ENCODE measurements around the gene SLC35F1.

DNA sequence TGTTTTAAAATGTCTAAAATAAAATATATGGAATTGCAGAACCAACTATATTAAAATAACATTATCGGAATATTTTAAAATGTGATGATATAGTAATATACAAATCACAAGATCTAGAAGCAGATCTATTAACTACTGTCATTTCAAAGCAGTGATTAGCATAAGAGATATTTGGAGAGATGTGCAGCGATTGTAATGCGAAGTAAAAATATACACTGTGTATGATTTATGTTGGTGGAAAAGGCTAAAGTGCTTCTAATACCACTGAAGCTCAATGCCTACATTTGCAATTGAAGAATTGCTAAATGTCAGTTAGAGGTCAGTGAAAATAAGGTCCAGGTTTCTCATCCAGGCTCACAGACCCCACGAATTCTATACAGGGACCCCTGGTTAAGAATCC lies 392.4 kb downstream of the SLC35F1 start:
- TF ChIP-seq POLR2A (IDR thresholded peaks at IDR 0.05; ENCODE audit: low read depth, low read length), result no peak
- TF ChIP-seq, protein P1, sequence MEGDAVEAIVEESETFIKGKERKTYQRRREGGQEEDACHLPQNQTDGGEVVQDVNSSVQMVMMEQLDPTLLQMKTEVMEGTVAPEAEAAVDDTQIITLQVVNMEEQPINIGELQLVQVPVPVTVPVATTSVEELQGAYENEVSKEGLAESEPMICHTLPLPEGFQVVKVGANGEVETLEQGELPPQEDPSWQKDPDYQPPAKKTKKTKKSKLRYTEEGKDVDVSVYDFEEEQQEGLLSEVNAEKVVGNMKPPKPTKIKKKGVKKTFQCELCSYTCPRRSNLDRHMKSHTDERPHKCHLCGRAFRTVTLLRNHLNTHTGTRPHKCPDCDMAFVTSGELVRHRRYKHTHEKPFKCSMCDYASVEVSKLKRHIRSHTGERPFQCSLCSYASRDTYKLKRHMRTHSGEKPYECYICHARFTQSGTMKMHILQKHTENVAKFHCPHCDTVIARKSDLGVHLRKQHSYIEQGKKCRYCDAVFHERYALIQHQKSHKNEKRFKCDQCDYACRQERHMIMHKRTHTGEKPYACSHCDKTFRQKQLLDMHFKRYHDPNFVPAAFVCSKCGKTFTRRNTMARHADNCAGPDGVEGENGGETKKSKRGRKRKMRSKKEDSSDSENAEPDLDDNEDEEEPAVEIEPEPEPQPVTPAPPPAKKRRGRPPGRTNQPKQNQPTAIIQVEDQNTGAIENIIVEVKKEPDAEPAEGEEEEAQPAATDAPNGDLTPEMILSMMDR (IDR thresholded peaks at IDR 0.05; ENCODE audit: extremely low read depth in 1 of 2, insufficient read depth in 1 of 2, low read depth in 1 of 2, low read length in 2 of 2), result no peak
- no peak for TF ChIP-seq FOS (IDR thresholded peaks at IDR 0.05; ENCODE audit: borderline replicate concordance, insufficient read depth, low read length)
- TF ChIP-seq EZH2 (IDR thresholded peaks at IDR 0.05; ENCODE audit: borderline replicate concordance, low read depth, low read length, severe bottlenecking), result no peak
- TF ChIP-seq MYC (IDR thresholded peaks at IDR 0.05; ENCODE audit: low read depth, low read length), result no peak

All from endothelial cell of umbilical vein (primary cell).